Amygdala (tissue), 56 donors: ENCODE data around the gene ELAVL1.
A peak's percentile ranks its signal among the peaks of the same experiment; 100 is the strongest.

Experiments used
- DNase-seq, 56 donors: peaks; one replicate each; lab custom pipeline; 2025; lab: John Stamatoyannopoulos, UW

The ELAVL1 gene

DNA sequence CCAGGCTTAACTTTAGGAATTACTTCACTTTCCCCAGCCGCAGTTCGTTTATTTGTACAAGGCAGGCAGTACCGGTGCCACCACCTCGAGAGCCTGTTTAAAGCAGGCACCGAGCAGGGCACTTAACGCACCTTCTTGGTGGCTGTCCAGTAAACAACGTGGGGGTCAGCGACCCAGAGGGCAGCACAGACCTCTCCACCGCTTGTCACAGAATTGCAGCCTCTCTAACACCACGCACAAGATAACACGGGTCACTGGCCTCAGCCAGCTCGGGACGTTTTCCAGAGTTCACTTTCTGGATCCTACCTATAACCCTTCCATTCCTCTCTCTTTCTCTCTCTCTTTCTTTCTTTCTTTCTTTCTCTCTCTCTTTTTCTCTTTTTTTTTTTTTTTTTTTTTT lies 16.8 kb upstream of the ELAVL1 start:
- DNase-seq, result no peak

DNA sequence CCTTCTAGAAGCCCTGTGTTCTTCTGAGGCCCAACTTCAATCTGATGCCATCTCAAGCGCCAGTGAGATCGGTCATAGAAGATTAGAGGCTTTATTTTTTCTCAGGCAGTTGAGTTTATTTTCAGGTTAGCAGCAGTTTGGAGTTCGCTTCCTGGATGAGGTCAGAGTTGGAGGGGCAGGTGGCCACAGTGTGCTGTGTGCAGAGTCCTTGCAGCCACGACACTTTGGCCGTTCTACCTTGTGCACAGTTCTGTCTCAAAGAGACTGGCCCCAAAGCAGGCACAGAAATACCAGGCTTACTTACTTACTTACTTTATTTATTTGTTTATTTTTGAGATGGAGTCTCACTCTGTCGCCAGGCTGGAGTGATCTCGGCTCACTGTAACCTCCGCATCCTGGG lies 15.9 kb upstream of the ELAVL1 start:
- DNase-seq, result no peak

DNA sequence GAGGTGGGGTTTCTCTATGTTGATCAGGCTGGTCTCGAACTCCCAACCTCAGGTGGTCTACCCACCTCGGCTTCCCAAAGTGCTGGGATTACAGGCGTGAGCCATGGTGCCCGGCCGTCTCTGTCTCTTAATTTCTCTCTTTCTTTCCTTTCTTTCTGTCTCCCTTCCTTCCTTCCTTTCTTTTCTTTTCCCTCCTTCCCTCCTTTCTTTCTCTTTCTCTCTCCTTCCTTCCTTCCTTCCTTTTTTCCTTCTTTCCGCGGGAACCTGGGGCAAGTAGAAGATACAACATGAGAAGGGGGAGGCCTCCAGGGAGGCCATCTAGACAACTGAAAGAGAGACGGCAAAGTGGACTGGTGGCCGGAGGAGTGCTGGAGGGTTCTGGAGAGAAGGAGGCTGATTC lies 15.2 kb upstream of the ELAVL1 start:
- DNase-seq, result no peak

DNA sequence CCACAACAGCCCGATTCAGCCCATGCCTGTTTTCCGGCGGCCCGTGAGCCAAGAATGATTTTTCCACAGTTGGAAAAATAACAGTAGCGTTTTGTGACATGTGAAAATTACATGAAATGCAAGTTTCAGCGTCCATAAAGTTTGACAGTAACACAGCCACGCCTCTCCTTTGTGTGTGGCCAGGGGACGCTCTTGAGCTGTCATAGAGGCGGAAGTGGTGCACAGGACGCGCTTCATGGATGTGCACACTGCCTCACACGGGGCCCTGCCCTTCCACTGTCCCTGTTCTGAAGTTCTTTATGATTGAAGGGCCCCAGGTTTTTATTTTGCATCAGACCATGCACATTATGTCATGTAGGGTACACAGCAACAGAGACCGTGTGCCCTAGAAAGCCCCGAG lies 12.4 kb upstream of the ELAVL1 start:
- no peak for DNase-seq

DNA sequence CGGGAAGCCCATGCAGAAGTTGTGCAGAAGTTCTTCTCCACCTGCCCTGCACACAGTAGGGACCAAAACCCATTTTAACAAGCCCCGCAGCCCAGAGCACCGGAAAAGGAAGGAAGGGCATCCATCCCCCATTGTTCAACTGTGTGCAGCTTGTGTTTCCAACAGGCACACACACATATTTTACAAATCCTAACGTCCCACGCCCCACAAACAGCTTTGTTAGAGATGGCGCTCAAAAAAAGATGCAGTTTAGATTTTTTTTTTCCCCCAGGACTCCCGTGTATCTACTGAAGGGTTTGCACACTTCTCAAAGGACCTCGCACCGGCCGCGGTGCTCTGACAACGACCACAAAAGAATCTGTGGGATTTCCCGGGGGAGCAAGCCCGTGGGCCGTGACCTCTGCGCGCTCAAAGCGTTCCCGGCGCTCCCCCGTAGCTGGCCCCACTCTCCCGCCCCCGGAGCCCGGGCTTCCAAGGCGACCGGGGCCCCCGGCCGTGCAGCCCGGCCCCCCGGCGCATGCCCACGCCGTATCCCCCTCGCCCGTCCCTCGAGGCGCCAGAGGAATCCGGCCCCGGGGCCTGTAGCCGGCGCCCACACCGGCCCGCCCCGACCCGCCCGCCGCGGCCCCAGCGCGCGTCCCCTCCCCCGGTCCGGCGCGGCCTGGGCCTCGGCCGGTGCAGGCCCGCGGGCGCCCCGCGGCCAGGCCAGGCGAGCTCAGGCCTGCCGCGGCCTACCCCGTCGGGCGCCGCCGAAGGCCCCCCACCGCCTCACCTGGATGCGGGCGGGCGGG lies 523 bp downstream of the ELAVL1 start:
- peak in 3 of 56 donors; percentile 8 to 39 (median 15) for DNase-seq

DNA sequence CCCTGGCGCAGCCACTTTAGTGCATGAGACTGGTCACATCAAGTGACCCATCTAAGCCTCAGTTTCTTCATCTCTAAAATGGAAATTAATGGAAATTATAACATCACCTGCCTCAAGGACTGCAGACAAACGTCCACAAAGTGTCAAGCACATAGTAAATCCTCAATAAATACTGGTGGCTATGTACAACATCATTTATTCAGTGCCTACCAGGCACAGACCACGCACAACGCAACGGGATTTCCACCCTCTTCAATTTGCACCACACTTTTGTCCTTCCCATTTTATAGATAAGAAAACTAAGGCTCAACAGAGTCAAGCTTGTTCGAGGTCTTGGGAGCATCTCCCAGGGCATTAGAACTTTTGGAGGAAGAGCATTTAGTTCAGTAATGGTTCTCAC lies 1.4 kb downstream of the ELAVL1 start:
- no peak for DNase-seq

DNA sequence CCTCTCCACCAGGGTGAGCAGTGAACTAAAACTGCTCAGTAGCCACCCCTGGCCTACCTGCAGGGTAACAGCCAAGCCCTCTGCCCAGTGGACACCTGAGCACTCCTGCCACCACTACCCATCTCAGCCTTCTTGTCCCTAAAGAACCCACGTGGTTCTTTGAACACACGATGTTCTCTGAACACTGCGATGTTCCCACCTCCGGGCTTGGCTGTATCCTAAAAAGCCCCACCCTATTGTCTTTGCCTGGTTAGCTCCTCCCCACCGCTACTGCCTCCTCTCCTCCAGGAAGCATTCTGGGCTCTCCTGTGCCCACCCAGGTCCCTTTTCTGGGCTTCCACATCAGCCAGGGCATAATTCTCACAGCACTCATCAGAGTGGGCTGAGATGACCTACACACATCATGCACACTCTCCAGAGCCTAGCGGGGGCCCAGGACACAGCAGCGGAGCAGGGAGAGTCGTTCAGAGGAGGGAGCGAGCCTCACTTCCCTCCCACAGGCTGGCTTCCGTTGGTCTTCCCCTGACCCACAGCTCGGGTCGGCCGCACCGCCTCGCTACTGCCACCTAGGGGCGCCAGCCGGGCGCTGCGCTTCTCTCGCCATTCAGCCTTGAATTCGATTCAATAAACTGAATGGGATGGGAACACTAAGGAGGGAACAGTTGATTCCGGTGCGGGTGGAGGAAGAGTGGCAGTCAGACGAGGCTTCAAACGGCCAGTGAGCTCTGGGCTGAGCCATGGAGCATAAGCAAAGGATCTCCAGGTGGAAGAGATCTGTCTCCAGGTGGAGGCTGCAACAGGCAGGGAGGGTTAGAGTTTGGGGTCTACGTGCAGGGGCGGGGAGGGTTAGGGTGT lies 3.2 kb downstream of the ELAVL1 start:
- peak in 50 of 56 donors; percentile 8 to 84 (median 44) for DNase-seq

DNA sequence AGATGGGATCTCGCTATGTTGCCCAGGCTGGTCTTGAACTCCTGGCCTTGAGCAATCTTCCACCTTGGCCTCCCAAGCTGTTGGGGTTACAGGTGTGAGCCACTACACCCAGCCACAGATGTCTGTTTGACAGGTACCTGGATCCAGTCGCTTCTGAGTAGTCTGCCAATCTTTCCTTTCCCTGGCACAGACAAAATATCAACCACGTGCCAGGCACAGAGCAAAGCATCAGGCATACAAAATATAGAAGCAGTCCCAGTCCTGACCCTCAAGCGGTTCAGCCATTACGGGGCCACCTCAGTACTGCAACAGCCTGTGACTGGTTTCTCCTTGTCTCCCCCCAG lies 3.8 kb downstream of the ELAVL1 start:
- DNase-seq, result no peak

DNA sequence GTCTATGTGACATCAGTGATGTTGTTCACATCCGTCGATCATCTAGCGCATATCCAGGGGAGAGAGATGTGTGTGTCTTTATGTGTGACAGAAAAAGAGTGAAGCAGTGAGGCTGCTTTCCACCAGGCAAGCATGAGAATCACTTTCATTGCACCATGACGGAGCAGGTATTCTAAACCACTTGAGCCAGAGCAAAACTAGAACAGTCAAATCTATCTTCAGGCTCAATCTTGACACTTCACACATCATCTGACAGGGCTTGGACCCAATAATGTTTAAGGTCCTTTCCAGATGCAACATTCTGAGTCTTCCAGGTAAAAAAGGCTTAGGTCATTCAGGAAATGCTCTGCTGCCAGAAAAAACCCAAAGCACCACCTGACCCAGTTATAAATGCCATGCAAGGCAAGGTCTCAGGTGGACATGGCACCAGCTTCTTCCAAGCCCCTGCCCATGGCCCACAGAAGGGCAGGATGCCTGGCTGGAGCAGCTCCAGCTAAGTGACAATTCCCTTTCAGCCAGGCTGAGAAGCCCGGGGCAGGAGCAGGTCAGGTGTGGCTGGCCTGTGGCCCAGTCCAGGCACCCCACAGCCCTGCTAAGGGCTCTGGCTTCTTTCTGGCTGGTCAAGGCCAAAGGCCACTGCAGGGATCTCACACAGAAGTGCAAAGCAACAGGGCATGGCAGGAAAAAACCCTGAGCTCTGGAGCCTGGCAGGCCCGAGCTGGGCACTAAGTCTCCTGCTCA lies 5.0 kb downstream of the ELAVL1 start:
- no peak for DNase-seq

DNA sequence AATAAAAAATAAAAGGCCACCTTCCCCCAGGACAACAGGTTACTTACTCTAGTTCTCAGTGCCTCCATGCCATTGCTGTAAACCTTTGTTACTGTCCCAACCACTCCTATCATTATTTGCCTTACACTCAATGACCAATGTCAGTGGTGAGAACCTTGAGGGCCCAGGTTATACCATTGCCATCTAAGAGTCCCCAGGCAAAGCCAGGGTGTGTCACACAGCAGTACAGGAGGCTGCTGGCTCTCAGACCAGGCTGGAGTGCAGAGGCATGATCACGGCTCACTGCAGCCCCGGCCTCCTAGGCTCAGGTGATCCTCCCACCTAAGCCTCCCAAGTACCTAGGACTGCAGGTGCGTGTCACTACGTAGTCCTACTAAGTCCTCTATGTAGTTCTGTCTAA lies 6.1 kb downstream of the ELAVL1 start:
- no peak for DNase-seq

DNA sequence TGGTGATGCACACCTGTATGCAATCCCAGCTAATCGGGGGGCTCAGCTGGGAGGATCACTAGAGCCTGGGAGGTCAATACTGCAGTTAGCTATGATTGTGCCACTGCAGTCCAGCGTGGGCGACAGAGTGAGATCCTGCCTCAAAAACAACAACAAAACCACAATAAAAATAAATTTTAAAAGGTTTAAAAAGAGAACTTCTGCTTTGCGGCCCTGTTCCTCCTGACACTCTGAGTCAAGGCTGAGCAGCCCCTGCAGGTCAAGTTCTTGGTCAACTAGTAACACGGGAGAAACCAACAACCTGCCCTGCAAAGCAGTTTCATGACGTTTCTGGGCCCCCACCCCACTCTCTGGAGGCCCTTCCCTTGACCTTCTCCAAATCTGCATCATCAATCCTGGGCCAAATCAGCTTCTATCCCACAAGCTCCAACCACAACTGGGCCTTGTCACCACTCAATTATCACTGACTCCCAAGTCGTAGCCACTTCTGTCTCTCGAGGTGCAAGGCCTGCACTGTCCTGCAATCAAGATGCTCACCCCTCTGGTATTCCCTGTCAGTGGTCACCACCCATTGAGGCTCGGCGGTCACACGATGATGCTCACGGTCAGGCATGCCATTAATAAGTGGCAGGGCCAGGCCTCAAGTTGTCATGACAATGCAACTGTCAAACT lies 7.5 kb downstream of the ELAVL1 start:
- no peak for DNase-seq

DNA sequence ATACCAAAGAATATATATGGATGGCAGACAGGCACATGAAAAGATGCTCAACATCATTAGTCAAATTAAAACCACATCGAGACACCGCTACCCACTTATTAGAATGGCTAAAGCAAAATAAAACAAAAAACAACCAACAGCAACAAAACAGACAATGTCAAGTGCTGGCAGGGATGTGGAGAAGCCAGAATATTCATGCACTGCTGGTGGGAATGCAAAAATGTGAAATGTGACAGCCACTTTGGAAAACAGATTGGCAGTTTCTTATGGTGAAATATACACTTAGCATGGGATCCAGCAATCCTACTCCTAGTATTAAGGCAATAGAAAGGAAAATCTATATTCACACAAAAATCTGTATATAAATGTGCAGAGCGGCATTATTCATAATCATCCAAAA lies 8.6 kb downstream of the ELAVL1 start:
- no peak for DNase-seq

DNA sequence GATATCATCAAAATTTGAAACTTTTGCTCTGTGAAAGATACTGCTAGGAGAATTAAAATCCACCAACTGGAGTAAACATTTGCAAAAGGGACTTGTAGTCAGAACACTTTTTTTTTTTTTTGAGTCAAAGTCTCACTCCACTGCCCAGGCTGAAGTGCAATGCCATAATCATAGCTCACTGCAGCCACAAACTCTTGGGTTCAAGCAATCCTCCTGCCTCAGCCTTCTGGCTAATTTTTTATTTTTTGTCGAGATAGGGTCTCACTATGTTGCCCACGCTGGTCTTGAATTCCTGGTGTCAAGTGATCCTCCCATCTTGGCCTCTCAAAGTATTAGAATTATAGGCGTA lies 9.7 kb downstream of the ELAVL1 start:
- no peak for DNase-seq

DNA sequence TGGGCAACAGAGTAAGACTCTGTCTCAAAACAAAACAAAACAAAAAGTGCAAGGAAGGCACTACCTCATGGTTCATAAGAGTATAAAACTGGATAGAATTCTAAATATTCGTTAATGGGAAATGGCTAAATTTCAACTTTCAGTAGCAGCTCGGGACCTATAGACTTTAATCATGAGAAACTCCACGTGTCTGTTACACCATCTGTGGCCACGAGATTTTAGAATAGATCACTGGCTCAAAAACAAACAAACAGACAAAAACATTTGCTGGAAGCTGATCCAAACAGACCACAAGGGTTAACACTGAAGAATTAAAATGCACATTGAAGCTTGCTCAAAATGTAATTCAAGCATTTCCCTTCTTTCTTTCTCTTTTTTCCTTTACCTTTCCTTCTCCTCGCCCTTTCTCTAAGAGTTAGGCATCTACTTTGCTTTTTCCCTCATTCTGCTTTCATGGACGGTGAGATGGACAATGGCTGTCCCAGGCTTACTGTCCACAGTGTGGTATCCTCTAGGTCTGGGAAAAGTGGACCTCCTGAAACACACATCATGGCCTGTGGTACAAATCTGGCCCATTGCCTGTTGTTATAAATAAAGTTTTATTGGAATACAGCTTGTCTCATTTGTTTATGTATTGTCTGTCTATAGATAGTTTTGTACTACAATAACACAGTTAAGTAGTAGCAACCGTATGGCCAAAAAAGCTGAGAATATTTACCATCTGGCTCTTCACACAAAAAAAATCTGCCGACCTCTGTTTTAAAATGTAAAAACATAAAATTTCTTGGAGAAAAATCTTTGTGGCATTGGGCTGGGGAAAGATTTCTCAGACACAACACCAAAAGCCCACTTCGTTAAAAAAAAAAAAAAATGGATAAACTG lies 10.3 kb downstream of the ELAVL1 start:
- DNase-seq, result no peak

DNA sequence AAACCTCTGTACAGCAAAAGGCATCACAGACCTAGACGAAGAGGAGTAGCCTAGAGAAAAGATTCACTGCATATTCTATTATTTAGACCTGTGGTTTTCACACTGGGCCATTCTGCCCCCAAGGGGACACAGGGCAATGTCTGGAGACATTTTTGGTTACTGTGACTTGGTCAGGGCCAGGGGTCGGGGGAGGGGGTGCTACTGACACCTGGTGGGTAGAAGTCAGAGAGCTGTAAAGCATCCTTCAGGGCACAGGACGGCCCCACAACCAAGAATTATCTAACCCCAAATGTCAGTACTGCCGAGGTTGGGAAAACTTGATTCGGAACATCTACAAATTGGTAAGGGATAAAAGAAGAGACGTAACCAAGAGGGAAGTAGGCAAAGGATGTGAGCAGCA lies 11.3 kb downstream of the ELAVL1 start:
- no peak for DNase-seq

DNA sequence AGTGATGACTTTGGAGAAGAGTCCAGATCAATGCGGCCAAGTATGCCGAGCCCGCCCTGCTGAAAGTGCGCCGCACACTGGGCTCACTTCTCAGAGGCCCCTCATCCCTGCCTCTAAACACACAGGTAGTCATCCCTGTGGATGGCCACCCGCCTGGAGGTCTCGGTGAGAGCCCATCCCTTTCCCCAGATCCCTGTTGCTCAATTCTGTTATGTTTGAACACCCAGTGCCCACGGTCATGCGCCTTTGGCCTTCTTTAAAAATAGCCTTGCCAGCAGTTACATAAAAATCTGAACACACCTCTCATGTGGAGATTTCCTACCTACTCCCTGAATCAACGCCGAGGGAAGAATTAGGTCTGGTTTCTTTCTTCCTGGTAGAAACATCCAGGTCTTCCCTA lies 11.9 kb downstream of the ELAVL1 start:
- DNase-seq, result no peak

DNA sequence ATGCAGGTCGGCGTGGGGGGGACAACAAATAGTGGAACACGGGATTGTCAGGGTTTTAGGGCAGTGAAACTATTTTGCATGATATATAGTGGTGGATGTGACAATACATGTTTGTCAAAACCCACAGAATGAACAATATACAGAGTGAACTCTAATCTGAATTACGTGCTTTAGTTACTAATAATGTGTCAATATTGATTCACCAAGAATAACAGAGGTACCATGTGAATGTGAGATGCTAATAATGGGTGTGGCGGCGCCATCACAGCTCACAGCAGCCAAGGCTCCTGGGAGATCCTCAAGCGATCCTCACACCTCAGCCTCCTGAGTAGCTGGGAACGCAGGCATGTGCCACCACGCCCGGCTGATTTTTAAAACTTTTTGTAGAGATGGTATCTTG lies 12.9 kb downstream of the ELAVL1 start:
- DNase-seq, result no peak

DNA sequence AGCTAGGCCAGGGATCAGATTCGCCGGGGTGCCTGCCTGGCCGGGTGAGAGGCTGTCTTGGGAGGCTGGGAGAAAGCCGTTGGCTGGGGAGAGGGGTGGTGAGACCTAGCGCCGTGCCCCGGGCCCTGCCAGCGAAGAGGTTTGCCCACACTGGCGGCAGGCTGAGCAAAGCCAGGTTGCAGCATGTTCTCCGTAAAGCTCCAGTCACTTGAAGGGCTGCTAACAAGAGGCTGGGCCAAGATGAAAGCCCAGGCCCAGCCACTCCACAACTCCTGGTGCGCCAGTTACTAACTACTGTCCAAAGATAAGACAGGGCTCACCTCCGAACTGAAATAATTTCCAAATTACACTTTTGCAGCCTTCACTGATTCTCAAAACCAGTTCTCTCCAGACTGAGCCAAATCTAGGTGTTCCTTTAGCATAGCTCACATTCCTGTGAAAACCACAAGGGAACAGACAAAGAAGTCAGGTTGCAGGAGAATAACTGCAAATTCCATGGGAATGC lies 16.3 kb downstream of the ELAVL1 start:
- no peak for DNase-seq

DNA sequence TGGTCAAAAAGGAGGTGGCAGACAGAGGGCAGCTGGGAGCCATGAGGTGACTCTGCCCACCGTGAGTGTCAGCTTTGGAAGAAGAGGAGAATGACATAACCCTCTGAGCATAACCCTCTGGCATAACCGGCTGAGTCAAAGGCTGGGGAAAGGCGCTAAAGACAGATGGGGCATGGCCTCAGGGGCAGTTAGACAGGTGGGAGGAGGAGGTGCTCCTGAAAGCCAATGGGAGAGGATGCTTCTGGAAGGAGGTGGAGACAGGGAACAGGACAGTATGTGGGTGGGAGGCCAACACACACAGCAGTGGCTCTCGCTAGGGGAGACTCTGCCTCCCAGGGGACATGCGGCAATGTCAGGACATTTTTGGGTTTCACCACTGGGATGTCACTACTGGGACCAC lies 17.1 kb downstream of the ELAVL1 start:
- DNase-seq, result no peak
